GM12878 (cell line): ENCODE data around the gene STRA8. TPM values are rescaled to one million over a fixed set of nuclear protein-coding genes. Genes with fewer than 3 reads are reported as not detected.

Experiments
- ATAC-seq: fragments of 200-7000 bp; cut with Tn5 transposase; 3 replicates; pipeline ENCODE4 v1.9.1; 2020; ENCODE audit warnings: mild to moderate bottlenecking, moderate library complexity
- BruUV-seq: library from RNA; stranded (reverse); fragments of 400-500 nt; replicated peaks from 2 replicates; lab custom pipeline; 2021; lab: Mats Ljungman, UMichigan
- CTCF ChIA-PET: fragments of 300-600 bp; sonication (Branson Sonifier 250); formaldehyde crosslinking; extraction: SDS; loops from one replicate; lab custom pipeline; 2021; ENCODE audit warnings: inconsistent platforms; lab: Yijun Ruan, JAX
- POLR2A ChIA-PET: fragments of 350-600 bp; formaldehyde crosslinking; extraction: SDS; loops from one replicate; lab custom pipeline; 2021; ENCODE audit warnings: inconsistent platforms; lab: Charles Lee
- RAD21 ChIA-PET: fragments of 300-600 bp; sonication (Branson Sonifier 250); formaldehyde crosslinking; loops from one replicate; lab custom pipeline; 2023; ENCODE audit warnings: antibody characterized with exemption; ENCODE audit not compliant: unreplicated experiment; lab: Charles Lee
- SMC1A ChIA-PET: fragments of 300-600 bp; sonication (Branson Sonifier 250); formaldehyde crosslinking; loops from one replicate; lab custom pipeline; 2023; ENCODE audit not compliant: unreplicated experiment, uncharacterized antibody; lab: Charles Lee
- DNase-seq: peaks from one replicate; pipeline ENCODE4 v3.0.0-alpha.2; 2011; ENCODE audit warnings: low read depth, low spot score
- FAIRE-seq: peaks from 3 replicates; lab custom pipeline; 2011; peaks lifted over from hg19 to GRCh38; lab: Jason Lieb, UNC
- H2AFZ ChIP-seq: 2 replicates; pipeline ENCODE4 v1.6.0; 2011; ENCODE audit warnings: low read depth, low read length, control low read depth; ENCODE audit not compliant: control insufficient read depth
- H3K27ac ChIP-seq: 2 replicates; pipeline ENCODE4 v1.5.1; 2011; ENCODE audit warnings: control low read depth; ENCODE audit not compliant: control insufficient read depth, insufficient read depth
- H3K27me3 ChIP-seq, 2 experiments: replicated peaks in 1 of 2; 2 replicates each; pipeline versions ENCODE4 v1.6.0 to v1.6.1; 2011; ENCODE audit warnings: low read length in 1 of 2; ENCODE audit not compliant: control insufficient read depth in 2 of 2, insufficient read depth in 2 of 2
- H3K36me3 ChIP-seq, 2 experiments: 2 replicates each; pipeline ENCODE4 v1.5.1; 2011; ENCODE audit warnings: low read length in 1 of 2; ENCODE audit not compliant: control insufficient read depth in 2 of 2, insufficient read depth in 2 of 2
- H3K4me1 ChIP-seq: 2 replicates; pipeline ENCODE4 v1.6.1; 2011; ENCODE audit warnings: mild to moderate bottlenecking, low read length, moderate library complexity, mixed read lengths; ENCODE audit not compliant: control insufficient read depth, insufficient read depth
- H3K4me2 ChIP-seq: 2 replicates; pipeline ENCODE4 v1.6.0; 2011; ENCODE audit warnings: control low read depth; ENCODE audit not compliant: control insufficient read depth, insufficient read depth
- H3K4me3 ChIP-seq: fragments of 200-600 bp; sonication (generic); 2 replicates; pipeline ENCODE4 v1.5.1; 2016
- H3K79me2 ChIP-seq: 2 replicates; pipeline ENCODE4 v1.6.0; 2011; ENCODE audit warnings: low read length; ENCODE audit not compliant: control insufficient read depth, insufficient read depth
- H3K9ac ChIP-seq: 2 replicates; pipeline ENCODE4 v1.8.0; 2011; ENCODE audit warnings: low read length, control low read depth, mixed read lengths; ENCODE audit not compliant: control insufficient read depth, insufficient read depth
- H3K9me3 ChIP-seq: replicated peaks from 3 replicates; pipeline ENCODE4 v1.5.1; 2011; ENCODE audit warnings: mild to moderate bottlenecking, low read length; ENCODE audit not compliant: control insufficient read depth, insufficient read depth
- H4K20me1 ChIP-seq: 2 replicates; pipeline ENCODE4 v1.6.0; 2011; ENCODE audit not compliant: control insufficient read depth, insufficient read depth
- CBX5 ChIP-seq: sonication (generic); IDR thresholded peaks from 2 replicates; pipeline ENCODE4 v1.6.1; 2016; ENCODE audit warnings: low read depth, moderate library complexity, mild to moderate bottlenecking, inconsistent platforms
- FOS ChIP-seq: IDR thresholded peaks from 3 replicates; pipeline ENCODE4 v1.6.1; 2011; ENCODE audit warnings: borderline replicate concordance; ENCODE audit not compliant: insufficient read length; ENCODE audit errors: extremely low read depth
- PAX5 ChIP-seq: IDR thresholded peaks from 2 replicates; pipeline ENCODE4 v1.6.1; 2011; ENCODE audit warnings: low read depth, low read length, borderline replicate concordance
- RBBP5 ChIP-seq: fragments of 200-600 bp; sonication (generic); conservative IDR thresholded peaks from 2 replicates; pipeline ENCODE4 v1.6.1; 2016
- SMAD1 ChIP-seq: fragments of 450-650 bp; IDR thresholded peaks from 2 replicates; pipeline ENCODE4 v1.6.1; 2018; ENCODE audit warnings: mild to moderate bottlenecking, low read depth; ENCODE audit not compliant: partially characterized antibody
- ZZZ3 ChIP-seq: IDR thresholded peaks from 2 replicates; pipeline ENCODE4 v1.6.1; 2011; ENCODE audit warnings: low read depth; ENCODE audit not compliant: control insufficient read depth, insufficient read length
- WGBS: methylation state at CpG from one replicate; pipeline ENCODE4 v1.1.6; 2016; ENCODE audit warnings: low lambda C conversion rate; ENCODE audit not compliant: insufficient replicate concordance, insufficient coverage; ENCODE audit errors: missing lambda C conversion rate; 5-methylcytosine and 5-hydroxymethylcytosine counted together
- in situ Hi-C: fragments of 300-500 bp; cut with MboI; formaldehyde crosslinking; loops from 9 replicates; pipeline ENCODE4 v1.14.3; 2018; ENCODE audit warnings: mixed read lengths
- intact Hi-C: fragments of 100-400 bp; cut with micrococcal nuclease; formaldehyde crosslinking; loops from one replicate; pipeline ENCODE4 v1.14.2; 2022; ENCODE audit not compliant: unreplicated experiment
- polyA plus RNA-seq, 11 experiments: library from polyadenylated mRNA; depleted of rRNA in 4 of 11; unstranded in 6 of 11; stranded (reverse) in 5 of 11; fragments of >200 nt; fragmentation: Nextera tagmentation in 4 of 11; fragmentation: Illumina TruSeq in 1 of 11; extraction: Ambion mirVana in 4 of 11; extraction: Trizol in 1 of 11; gene quantifications; 1 replicate in 1 of 11; 2 replicates in 10 of 11; pipeline versions ENCODE4 v1.2.1 to v1.2.3, GENCODE V29; 2011 to 2016; ENCODE audit warnings: inconsistent platforms in 2 of 11, missing spikeins in 2 of 11, low read depth in 1 of 11
- total RNA-seq, 4 experiments: library from RNA; depleted of rRNA in 3 of 4; stranded (reverse); fragments of >200 nt in 3 of 4; fragmentation: Illumina TruSeq in 1 of 4; extraction: Trizol in 1 of 4; gene quantifications; 2 replicates each; pipeline versions ENCODE4 v1.2.1 to v1.2.3, GENCODE V29; 2013 to 2021
- TF ChIP-seq, protein P1 (sequence below): fragments of 450-650 bp; IDR thresholded peaks from 2 replicates; pipeline ENCODE4 v1.6.1; 2018; ENCODE audit warnings: mild to moderate bottlenecking, low read depth, moderate library complexity; ENCODE audit not compliant: partially characterized antibody
- TF ChIP-seq, protein P2 (sequence below): IDR thresholded peaks from 2 replicates; pipeline ENCODE4 v1.6.1; 2011; ENCODE audit warnings: low read depth, mild to moderate bottlenecking, low read length, moderate library complexity, borderline replicate concordance; ENCODE audit errors: extremely low read depth

Gene STRA8
- total and polyA plus RNA-seq, 10 of the 15 experiments (the other 5 are each of a cell fraction or from before 2014, with no cell fraction given), result 0.15 TPM; not detected in 9

DNA sequence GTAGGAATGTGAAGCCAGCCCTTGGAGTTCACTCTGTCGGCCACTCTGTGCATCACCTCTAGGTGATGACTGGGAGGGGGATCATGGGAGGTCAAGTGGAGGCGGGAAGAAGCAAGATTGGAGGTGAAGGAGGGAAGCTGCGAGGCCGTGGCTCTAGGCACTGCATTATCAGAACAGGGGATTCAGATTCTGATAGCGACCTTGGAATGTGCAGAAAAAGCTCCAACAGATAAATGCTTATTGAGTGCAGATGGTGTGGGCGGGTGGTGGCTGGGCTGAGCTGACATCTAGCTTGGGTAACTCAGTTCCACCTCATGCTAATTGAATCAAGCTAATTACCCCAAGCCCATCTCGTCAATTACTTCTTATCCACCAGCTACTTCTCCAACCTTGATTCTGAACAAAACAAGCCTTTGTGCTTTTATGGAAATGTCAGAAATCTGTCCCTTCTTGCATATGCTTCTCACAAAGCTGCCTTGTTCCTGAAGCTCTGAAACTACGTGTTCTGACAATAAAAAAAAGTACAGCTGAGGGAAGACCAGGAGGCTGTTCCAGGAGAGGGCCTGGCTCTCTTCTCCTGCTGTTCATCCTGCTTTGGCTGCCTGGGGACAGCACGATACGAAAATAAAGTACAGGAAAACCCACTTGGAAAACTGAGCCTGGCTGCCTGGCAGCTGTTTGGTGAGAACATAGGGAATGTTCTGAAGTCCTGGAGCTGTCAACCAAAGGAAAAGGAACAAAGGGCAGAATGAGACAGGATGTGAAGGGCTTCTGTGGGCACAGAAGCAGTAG lies 27.5 kb downstream of the STRA8 start (continued):
- no peak for TF ChIP-seq SMAD1
- TF ChIP-seq, all 136 proteins: peak for 0

DNA sequence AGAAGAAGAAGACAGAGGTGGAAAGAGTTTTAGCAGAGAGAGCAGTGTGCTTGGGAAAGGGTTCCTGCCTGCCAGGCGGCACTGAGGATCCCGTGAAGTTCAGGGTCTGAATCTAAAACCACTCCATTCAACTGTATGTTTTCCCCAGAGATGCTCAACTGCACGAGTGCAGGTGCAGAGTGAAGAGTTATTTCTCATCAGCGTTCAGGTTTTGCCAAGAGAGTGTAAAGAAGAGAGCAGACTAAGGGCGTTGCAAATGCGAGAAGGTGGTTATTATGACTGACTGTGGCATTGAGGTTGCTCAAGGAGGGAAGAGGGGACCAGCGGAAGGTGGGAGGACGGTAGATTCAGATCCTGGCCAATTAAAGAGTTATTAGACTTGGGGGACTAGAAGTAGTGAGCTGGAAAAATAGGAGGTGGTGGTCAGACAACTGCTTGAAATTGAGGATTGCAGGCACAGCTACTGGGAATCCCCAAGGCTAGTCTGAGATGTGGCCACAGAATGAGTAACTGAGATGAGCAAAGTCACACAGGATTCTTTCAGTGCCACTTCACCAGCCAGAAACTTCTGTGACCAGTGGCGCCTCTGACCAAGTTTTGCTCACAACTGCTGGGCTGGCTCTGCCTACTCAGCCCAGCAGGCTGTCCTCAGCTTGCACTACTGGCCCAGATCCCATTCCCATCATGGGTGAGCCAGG lies 29.1 kb downstream of the STRA8 start:
- CTCF ChIA-PET, result interaction anchor here (0.8 to 9.3 kb wide), 3 partner anchors 9 to 18 kb away, joined by 4 to 72 read pairs (median 7); no protein-coding TSS in a partner anchor
- in situ Hi-C loops, result no loop called here
- H3K79me2 ChIP-seq, result no peaks in the 10 kb centered on the region
- no peak for FAIRE-seq
- no peaks in the 10 kb centered on the region for H4K20me1 ChIP-seq
- H3K9me3 ChIP-seq, result peaks cover 12% of the 10 kb centered on the region
- WGBS, result 50% methylated on average over 9 of the region's 9 CpGs
- H3K4me3 ChIP-seq, result no peak overlapping the region
- TF ChIP-seq, protein P1, sequence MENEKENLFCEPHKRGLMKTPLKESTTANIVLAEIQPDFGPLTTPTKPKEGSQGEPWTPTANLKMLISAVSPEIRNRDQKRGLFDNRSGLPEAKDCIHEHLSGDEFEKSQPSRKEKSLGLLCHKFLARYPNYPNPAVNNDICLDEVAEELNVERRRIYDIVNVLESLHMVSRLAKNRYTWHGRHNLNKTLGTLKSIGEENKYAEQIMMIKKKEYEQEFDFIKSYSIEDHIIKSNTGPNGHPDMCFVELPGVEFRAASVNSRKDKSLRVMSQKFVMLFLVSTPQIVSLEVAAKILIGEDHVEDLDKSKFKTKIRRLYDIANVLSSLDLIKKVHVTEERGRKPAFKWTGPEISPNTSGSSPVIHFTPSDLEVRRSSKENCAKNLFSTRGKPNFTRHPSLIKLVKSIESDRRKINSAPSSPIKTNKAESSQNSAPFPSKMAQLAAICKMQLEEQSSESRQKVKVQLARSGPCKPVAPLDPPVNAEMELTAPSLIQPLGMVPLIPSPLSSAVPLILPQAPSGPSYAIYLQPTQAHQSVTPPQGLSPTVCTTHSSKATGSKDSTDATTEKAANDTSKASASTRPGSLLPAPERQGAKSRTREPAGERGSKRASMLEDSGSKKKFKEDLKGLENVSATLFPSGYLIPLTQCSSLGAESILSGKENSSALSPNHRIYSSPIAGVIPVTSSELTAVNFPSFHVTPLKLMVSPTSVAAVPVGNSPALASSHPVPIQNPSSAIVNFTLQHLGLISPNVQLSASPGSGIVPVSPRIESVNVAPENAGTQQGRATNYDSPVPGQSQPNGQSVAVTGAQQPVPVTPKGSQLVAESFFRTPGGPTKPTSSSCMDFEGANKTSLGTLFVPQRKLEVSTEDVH, result no peak
- TF ChIP-seq FOS, result no peak
- TF ChIP-seq PAX5, result no peak
- no peak for TF ChIP-seq ZZZ3
- TF ChIP-seq RBBP5, result no peak
- TF ChIP-seq CBX5, result no peak
- TF ChIP-seq, protein P2, sequence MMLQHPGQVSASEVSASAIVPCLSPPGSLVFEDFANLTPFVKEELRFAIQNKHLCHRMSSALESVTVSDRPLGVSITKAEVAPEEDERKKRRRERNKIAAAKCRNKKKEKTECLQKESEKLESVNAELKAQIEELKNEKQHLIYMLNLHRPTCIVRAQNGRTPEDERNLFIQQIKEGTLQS, result no peak
- TF ChIP-seq, all 136 proteins: peak for 0
- intact Hi-C loops, result no loop called here
- H3K27me3 ChIP-seq, result no peaks in the 10 kb centered on the region; a peak in 1 of 4 replicates
- H2AFZ ChIP-seq, result no peak overlapping the region
- no peak overlapping the region for H3K4me2 ChIP-seq
- ChIA-PET SMC1A (interaction anchor here (0.8 to 1.2 kb wide), 2 partner anchors 17 to 72 kb away, joined by 3 to 4 read pairs; no protein-coding TSS in a partner anchor), RAD21 (interaction anchor here (3.5 kb wide), 1 partner anchor 11 kb away, joined by 10 read pairs; no protein-coding TSS in a partner anchor), POLR2A (interaction anchor here (2.4 kb wide), 1 partner anchor 52 kb away, joined by 6 read pairs; the partner anchor contains the start of gene WDR91)
- no peaks in the 10 kb centered on the region for H3K4me1 ChIP-seq
- DNase-seq (no peak), ATAC-seq (peak; percentile 57)
- H3K9ac ChIP-seq, result no peak overlapping the region
- H3K27ac ChIP-seq, result no peak overlapping the region
- no peaks in the 10 kb centered on the region for H3K36me3 ChIP-seq
- no TSS peak for BruUV-seq
